Activated B cell treated with CpG ODN at 0.5 μM for 24 hours (primary cell): ENCODE results near the gene THRAP3. TPM values are rescaled to one million over a fixed set of nuclear protein-coding genes. Genes with fewer than 3 reads are reported as not detected.

Source experiments
- ATAC-seq: fragments of 200-7000 bp; cut with Tn5 transposase; one replicate; pipeline ENCODE4 v1.10.0; 2021; ENCODE audit warnings: low read depth, mild to moderate bottlenecking, moderate library complexity
- CTCF ChIA-PET: fragments of 350-600 bp; sonication (Branson Sonifier 250); formaldehyde crosslinking; loops from one replicate; lab custom pipeline; 2021; ENCODE audit warnings: antibody characterized with exemption; lab: Charles Lee
- POLR2A ChIA-PET: fragments of 350-600 bp; sonication (Branson Sonifier 250); formaldehyde crosslinking; loops from one replicate; lab custom pipeline; 2021; ENCODE audit warnings: antibody characterized with exemption; lab: Charles Lee
- DNase-seq: peaks from one replicate; pipeline ENCODE4 v3.0.0; 2022
- H3K27ac Mint-ChIP-seq: one replicate; pipeline ENCODE4 v1.8.0; 2020; ENCODE audit warnings: mixed read lengths
- H3K27me3 Mint-ChIP-seq: one replicate; pipeline ENCODE4 v1.8.0; 2021; ENCODE audit warnings: mixed read lengths
- H3K36me3 Mint-ChIP-seq: one replicate; pipeline ENCODE4 v1.8.0; 2021; ENCODE audit warnings: low read depth, mixed read lengths
- H3K4me1 Mint-ChIP-seq: one replicate; pipeline ENCODE4 v1.8.0; 2021; ENCODE audit warnings: mixed read lengths
- H3K4me3 Mint-ChIP-seq: one replicate; pipeline ENCODE4 v1.8.0; 2020; ENCODE audit warnings: mild to moderate bottlenecking, mixed read lengths
- H3K9me3 Mint-ChIP-seq: one replicate; pipeline ENCODE4 v1.8.0; 2020; ENCODE audit warnings: mixed read lengths
- intact Hi-C: fragments of 100-400 bp; cut with micrococcal nuclease; formaldehyde crosslinking; loops from one replicate; pipeline ENCODE4 v1.15.1; 2024
- total RNA-seq: library from RNA; stranded (reverse); gene quantifications from 2 replicates; pipeline ENCODE4 v1.2.3, GENCODE V29; 2022
- TF ChIP-seq, protein P1 (sequence below): fragments of 200-600 bp; IDR thresholded peaks from one replicate; pipeline ENCODE4 v1.8.0; 2022; ENCODE audit warnings: antibody characterized with exemption, mild to moderate bottlenecking

The THRAP3 gene
- total RNA-seq, 1 donor from 2014 or later: 145 TPM

DNA sequence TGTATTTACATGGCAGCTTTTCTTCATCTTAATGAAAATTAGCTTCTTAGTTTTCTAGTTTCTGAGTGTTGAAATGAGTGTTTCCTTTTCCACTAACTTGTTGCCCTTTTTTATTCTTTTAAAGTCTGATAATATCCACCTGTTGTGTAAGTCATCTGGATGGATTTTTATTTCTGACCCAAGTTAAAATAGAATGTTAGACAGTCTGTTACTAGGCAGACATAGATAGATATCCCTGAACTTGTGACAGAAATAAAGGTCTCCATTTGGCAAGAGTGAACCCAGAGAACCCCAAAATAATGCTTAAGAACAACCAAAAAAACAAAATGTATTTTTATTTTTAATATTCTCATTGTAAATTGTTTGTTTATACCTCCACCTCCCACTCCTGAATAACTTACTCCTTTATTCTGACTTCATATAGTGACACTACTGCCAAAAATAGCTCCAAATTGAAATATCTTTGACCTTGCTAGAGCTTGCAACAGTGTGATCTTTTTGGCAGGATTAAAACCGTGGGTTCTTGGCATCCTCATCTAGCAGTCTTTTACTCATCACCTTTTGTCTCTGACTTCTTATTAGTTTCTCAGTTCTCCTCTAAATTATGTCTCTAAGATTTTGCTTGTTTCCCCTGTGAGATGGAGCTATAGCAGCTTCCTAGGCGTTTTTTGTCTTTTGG is 55.0 kb downstream of the THRAP3 start:
- ATAC-seq: no peak
- ChIA-PET POLR2A (interaction anchor here (1.2 kb wide), 1 partner anchor 129 kb away, joined by 6 read pairs; no protein-coding TSS in a partner anchor), CTCF (interaction anchor here (1.9 kb wide), 1 partner anchor 130 kb away, joined by 4 read pairs; the partner anchor contains the start of gene TRAPPC3)
- no peak for DNase-seq
- H3K4me3 Mint-ChIP-seq: no peak overlapping the region
- TF ChIP-seq, protein P1, sequence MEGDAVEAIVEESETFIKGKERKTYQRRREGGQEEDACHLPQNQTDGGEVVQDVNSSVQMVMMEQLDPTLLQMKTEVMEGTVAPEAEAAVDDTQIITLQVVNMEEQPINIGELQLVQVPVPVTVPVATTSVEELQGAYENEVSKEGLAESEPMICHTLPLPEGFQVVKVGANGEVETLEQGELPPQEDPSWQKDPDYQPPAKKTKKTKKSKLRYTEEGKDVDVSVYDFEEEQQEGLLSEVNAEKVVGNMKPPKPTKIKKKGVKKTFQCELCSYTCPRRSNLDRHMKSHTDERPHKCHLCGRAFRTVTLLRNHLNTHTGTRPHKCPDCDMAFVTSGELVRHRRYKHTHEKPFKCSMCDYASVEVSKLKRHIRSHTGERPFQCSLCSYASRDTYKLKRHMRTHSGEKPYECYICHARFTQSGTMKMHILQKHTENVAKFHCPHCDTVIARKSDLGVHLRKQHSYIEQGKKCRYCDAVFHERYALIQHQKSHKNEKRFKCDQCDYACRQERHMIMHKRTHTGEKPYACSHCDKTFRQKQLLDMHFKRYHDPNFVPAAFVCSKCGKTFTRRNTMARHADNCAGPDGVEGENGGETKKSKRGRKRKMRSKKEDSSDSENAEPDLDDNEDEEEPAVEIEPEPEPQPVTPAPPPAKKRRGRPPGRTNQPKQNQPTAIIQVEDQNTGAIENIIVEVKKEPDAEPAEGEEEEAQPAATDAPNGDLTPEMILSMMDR: no peak
- H3K4me1 Mint-ChIP-seq: peaks cover 7% of the 10 kb centered on the region
- no peaks in the 10 kb centered on the region for H3K9me3 Mint-ChIP-seq
- H3K27ac Mint-ChIP-seq: no peak overlapping the region
- intact Hi-C loops: no loop called here
- H3K36me3 Mint-ChIP-seq: peaks cover 39% of the 10 kb centered on the region
- no peaks in the 10 kb centered on the region for H3K27me3 Mint-ChIP-seq

DNA sequence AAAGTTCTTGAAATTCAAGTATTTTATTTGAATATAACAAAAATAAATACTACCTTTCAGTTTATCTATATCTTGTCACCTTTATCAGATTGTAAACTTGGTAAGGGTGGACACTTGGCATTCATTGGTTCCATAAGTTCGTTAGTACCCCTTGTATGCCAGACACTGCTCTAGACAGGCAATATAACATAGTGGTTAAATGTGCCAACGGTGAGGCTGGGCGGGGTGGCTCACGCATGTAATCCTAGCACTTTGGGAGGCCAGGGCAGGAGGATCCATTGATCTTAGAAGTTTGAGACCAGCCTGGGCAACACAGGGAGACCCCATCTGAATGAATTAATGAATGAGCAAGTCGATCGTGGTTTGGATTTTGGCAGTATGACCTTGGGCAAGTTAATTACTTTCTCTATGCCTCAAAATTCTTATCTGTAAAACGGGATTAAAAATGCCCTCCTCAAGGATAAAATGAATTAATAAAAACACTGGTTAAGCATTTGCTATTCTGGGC is 55.6 kb downstream of the THRAP3 start:
- H3K9me3 Mint-ChIP-seq: no peaks in the 10 kb centered on the region
- H3K27ac Mint-ChIP-seq: peak overlapping the region; percentile 43
- H3K27me3 Mint-ChIP-seq: no peaks in the 10 kb centered on the region
- peaks cover 7% of the 10 kb centered on the region for H3K4me1 Mint-ChIP-seq
- no peak overlapping the region for H3K4me3 Mint-ChIP-seq
- DNase-seq (no peak), ATAC-seq (no peak)
- peaks cover 43% of the 10 kb centered on the region for H3K36me3 Mint-ChIP-seq
- ChIA-PET POLR2A (interaction anchor here (0.6 to 1.2 kb wide), 2 partner anchors 130 to 473 kb away, joined by 6 read pairs; no protein-coding TSS in a partner anchor), CTCF (interaction anchor here (0.6 to 1.9 kb wide), 3 partner anchors 88 to 180 kb away, joined by 3 to 4 read pairs (median 3); partner anchors contain the start of gene TRAPPC3)
- TF ChIP-seq, protein P1: no peak
- intact Hi-C loops: no loop called here

DNA sequence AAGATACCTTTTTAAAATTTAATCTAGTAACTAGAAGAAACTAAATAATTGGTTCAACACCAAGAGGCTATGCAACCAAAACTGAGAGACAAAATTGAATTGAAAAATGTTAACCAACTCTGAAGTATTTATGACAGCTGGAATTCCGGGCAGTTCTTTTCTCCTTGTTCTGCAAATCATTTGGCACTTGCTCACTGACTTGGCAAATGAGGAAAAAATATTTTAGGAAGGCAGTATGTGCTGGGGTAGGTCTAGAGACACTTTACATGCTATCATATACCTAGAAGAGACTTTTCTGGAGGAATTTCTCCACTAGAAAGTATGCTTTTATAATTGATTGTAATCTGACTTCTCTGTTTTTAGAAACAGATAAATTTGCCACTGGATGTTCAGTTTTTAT is 59.8 kb downstream of the THRAP3 start:
- H3K27me3 Mint-ChIP-seq: no peaks in the 10 kb centered on the region
- ChIA-PET CTCF (interaction anchor here (1.1 to 2.4 kb wide), 2 partner anchors 135 to 187 kb away, joined by 3 to 15 read pairs; partner anchors contain the start of gene TRAPPC3), POLR2A (no interaction called here)
- no peak for DNase-seq
- intact Hi-C loops: no loop called here
- ATAC-seq: no peak
- peak overlapping the region; percentile 18 for H3K27ac Mint-ChIP-seq
- H3K9me3 Mint-ChIP-seq: no peaks in the 10 kb centered on the region
- no peak overlapping the region for H3K4me3 Mint-ChIP-seq
- peaks cover 75% of the 10 kb centered on the region for H3K36me3 Mint-ChIP-seq
- TF ChIP-seq, protein P1: no peak
- H3K4me1 Mint-ChIP-seq: peaks cover 12% of the 10 kb centered on the region

- intact Hi-C loops: no loop called here
Measured at GRCh38 chr1:36284517-36284916, 60.3 kb downstream of the THRAP3 start.

More at GRCh38 chr1:36284517-36284916, 60.3 kb downstream of the THRAP3 start:
- Mint-ChIP-seq H3K4me3 (no peak overlapping the region), H3K27me3 (no peaks in the 10 kb centered on the region), H3K9me3 (no peaks in the 10 kb centered on the region), H3K27ac (peak overlapping the region; percentile 18), H3K4me1 (peaks cover 12% of the 10 kb centered on the region), H3K36me3 (peaks cover 79% of the 10 kb centered on the region)
- no peak for ATAC-seq
- ChIA-PET POLR2A (no interaction called here), CTCF (interaction anchor here (1.4 to 2.4 kb wide), 3 partner anchors 122 to 135 kb away, joined by 3 to 52 read pairs (median 15); partner anchors contain the start of gene TRAPPC3)
- TF ChIP-seq, protein P1: no peak
- DNase-seq: no peak
